NCI-H2196 (cell line): Measurements from ENCODE around the gene TMEM255B.
"Not testable (repeated sequence)": the region's sequence is repeated elsewhere in the genome, so short reads cannot be mapped to it uniquely, and the experiment has no call there.

Experiments used
- DNase-seq: peaks from one replicate; lab custom pipeline; 2025; ENCODE audit not compliant: unreplicated experiment; lab: John Stamatoyannopoulos, UW

The TMEM255B gene

DNA sequence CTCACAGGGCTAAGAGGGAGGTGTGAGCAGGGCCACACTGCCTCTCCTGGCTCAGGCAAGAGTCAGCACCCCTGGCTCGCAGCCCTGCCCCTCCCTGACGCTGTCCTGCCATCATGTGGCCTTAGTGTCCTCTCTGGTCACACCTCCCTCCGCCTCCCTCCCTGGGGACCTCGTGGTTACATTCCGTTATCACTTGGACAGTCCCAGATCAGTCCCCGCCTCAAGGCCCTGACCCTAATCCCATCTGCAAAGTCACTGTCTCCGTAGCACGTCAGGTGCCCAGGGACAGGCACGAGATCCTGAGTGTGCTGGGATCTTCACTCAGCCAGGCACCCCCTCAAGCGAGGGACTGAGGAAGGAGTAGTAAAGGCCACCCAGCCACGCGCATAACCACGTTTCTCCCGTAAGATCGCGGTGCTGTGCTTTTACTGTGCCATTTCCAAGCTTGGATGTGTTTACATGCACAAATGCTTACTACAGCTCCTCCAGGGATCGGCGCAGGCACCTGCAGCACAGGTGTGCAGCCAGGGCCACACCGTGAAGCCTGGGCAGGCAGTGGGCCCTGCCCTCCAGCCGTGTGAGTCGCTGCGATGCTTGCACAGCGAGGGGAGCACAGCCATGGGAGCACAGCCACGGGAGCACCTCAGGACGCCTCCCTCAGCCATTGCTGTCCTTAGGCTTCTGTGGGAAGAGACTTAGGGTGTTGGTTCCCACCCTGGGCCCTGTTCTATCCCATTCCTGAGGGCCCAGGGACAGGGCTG lies 10.7 kb upstream of the TMEM255B start:
- no peak for DNase-seq

DNA sequence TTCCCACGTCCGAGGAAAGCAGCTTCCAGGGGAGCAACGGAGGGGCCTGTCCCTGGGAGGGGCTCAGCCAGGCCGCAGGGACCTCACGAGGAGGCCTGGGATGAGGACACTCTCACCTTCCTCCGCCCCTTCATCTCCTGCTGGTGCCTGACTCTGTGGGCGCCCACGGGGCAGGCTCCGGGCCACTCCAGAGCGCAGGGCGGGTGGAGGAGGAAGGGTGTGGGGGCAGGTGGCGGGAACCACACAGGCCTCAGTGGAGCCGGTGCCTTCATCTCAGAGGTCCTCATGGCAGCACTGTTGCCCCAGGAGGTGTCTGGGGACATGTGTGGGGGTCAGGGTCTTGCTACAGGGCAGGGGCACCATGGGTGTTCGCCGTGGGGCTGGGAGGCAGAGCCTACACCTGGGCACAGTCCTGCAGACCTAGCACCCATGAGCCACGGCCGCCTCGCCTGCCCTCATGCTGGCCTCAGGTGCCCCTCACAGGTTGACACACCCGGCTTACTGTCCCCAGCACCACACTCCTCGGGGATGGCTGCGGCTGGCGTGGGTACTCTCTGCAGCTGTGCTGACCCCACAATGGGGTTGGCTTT lies 10.1 kb upstream of the TMEM255B start:
- DNase-seq = no peak

DNA sequence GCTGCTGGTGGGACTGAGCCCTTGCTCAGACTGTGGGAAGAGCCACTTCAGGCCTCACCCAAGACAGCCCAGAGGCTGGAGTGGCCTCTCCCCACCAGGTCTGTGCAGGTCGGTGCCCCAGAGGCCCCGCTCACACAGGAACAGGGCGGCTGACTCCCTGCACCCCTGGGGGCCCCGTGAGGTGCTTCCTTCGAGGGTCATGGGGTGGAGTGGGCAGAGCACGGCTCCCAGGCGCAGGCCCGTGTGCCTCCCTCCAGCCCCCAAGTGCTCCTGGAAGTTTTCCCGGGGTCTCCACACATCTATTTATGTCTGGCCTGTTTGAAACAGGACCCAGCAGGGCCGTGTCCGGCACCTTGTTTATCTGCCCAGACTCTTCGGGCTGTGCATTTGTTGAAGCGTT lies 9.5 kb upstream of the TMEM255B start:
- DNase-seq = no peak

DNA sequence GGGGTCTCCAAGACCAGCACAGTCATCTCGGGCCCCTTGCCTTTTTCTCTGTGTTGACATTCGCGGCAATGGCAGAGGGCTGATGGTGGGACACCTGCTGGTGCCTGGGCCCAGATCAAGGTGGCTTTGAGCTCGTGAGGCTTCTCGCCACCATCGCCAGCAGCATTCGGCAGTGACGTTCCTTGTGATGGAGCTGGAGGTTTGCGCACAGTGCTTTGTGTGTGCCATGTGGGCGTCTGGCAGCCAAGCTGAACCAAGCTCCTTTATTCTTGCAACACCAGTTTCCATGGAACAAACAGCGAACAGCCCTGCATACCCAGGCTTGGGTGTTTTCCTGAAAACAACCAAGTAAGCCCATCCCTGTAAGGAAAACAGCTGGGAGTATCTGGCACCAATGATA lies 9.1 kb upstream of the TMEM255B start:
- no peak for DNase-seq

DNA sequence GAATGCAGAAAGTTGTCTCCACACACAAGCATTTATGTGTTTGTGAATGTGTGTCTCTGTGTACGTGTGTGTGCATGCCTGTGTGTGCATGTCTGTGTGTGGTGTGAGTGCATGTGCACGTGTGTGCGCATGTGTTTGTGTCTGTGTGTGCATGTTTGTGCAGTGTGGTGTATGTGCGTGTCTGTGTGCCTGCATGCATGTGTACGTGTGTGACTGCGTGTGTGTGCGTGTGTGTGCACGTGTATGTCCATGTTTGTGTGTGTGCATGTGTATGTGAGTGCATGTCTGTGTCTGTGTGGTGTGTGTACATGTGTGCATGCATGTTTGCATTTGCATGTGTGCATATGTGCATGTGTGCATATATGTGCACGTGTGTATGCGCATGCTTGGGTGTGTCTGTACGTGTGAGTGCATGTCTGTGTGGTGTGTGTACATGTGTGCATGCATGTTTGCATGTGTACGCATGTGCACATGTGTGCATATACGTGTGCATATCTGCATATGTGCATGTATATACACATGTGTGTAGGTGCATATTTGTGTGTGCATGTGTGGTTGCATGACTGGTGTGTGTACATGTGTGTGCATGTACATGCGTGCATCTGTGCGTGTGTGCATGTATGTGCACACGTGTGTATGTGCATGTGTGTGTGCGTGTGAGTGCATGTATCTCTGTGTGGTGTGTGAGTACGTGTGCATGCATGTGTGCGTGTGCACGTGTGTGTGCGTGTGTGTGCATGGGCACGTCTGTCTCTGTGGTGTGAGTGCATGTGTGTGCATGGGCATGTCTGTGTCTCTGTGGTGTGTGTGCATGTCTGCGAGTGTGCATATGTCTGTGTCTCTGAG lies 8.2 kb upstream of the TMEM255B start:
- no peak for DNase-seq

DNA sequence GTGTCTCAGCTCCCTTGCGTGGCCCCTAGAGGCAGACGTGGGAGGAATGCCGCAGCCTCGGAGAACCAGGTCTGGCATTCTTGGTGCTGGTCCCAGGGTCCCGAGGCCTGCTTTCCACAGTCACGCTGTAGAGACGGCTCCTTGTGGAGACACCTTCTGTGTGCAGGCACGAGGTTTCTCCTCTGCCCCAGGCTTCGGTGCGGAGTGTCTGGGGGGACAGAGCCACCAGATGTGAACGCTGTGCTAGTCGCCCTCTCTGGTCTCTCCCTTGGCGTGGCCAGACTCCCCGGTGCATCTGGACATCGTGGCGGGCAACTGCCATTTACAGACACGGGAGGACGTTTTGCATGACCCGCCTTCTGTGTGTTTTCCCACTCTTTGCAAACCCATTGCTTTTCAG lies 7.5 kb upstream of the TMEM255B start:
- no peak for DNase-seq

DNA sequence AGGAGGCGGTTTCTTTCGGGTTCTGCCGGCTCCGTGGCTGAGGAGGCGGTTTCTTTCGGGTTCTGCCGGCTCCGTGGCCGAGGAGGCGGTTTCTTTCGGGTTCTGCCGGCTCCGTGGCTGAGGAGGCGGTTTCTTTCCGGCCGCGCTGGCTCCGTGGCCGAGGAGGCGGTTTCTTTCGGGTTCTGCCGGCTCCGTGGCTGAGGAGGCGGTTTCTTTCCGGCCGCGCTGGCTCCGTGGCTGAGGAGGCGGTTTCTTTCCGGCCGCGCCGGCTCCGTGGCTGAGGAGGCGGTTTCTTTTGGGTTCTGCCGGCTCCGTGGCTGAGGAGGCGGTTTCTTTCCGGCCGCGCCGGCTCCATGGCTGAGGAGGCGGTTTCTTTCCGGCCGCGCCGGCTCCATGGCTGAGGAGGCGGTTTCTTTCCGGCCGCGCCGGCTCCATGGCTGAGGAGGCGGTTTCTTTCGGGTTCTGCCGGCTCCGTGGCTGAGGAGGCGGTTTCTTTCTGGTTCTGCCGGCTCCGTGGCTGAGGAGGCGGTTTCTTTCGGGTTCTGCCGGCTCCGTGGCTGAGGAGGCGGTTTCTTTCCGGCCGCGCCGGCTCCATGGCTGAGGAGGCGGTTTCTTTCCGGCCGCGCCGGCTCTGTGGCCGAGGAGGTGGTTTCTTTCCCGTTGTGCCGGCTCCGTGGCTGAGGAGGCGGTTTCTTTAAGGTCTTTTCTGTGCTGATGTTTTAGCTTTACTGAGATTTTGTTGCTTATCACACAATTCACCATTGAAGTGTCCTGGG lies 6.6 kb upstream of the TMEM255B start:
- DNase-seq = not testable (repeated sequence)

DNA sequence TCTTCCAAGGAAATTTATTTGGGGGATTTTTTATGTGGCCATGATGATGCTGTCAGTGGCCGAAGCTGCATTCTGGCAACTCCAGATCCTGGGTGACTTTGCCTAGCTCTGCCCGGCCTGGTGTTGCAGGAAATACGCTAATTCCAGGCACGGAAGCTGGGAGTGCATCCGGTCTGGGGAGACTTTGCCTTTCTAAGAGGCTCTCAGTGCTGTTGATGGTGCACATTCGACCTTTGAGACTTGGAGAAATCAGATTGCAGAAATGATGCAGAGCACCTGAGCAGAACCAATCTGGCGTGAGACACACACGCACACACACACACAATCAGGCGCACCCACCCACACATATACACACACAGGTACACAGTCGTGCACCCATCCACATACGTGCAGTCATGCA lies 5.9 kb upstream of the TMEM255B start:
- no peak for DNase-seq

DNA sequence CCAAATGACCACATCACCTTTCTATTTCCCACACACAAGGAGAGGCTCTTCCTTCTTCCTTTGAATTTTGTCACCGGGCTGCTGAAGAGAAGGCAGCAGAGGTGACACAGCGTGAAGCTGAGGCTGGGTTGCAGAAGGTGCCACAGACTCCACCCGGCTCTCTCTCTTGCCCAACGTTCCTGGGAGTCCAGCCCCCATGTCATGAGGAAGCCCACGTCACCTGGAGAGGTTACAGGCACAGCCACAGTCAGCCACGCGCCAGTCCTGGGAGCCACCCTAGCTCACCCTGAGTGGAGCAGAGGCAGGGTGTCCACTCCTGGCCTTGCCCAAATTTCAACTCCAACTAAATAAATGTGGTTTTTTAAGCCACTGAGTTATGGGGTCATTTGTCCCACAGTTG lies 4.8 kb upstream of the TMEM255B start:
- DNase-seq = no peak

DNA sequence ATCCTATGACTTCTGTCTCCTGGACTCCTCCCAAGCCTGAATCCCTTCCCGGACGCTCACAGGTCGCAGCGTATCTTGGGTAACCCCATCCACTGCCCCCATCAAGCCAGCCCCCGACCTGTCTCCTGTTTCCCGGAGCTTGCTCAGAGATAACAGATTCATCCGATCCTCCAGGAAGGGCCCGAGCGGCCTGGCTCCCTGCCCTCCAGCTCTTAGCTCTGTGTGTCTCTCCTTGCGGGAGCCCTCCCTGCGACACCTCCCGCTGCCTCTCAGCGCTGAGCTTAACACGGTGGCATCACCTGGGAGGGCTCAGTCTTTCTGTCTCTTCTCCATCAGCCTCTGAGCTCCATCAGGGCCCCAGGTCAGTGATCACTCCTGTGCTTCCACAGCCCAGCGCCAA lies 4.3 kb upstream of the TMEM255B start:
- no peak for DNase-seq

DNA sequence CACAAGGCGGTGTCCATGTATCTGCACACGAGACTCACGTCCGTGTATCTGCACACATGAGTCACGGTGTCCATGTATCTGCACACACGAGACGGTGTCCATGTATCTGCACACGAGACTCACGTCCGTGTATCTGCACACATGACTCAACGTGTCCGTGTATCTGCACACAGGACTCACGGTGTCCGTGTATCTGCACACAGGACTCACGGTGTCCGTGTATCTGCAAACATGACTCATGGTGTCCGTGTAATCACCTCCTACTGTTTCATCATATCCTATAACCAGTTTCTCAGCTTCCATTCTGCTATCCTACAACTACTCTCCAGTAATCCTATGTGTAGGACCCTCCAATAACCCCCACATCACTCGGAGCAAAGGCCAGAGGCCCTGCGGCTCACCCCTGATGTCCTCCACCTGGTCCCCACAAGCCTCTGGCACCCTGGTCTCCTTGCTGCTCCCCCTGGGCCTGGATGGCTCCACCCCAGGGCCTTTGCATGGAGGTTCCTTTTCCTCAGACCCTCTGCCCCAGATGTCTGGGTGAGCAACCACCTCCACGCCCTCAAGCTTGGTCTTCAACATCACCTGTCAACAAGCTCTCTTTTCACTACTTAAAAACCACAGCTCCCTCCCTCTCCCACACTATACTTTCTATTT lies 2.5 kb upstream of the TMEM255B start:
- no peak for DNase-seq

DNA sequence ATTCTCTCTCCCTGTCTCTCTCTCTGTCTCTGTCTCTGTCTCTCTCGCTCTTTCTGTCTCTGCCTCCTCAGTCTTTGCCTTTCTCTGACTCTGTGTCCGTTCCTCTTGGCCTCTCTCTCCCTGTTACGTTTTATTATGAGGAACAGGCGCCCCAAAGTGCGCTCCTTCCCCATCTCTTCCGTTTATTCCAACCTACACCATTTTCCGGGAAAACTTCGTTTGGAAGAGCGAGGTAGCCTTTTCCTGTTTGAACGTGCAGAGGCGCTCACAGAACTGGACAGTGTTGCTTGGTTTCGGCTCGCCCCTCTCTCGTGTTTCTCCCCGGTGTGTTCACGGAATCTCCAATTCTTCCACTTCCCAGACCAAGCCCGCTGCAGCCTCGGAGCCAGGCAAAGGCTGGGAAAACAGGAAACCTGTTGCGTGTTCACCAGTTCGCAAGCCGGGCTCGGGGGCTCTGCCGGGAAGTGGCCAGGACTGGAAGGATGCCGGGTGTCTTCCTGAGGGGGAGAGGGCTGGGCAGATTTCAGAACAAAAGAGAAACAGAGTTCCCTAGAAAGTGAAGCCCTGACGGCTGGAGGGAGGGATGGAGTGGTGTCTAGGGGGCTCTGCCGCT lies 605 bp downstream of the TMEM255B start:
- no peak for DNase-seq

DNA sequence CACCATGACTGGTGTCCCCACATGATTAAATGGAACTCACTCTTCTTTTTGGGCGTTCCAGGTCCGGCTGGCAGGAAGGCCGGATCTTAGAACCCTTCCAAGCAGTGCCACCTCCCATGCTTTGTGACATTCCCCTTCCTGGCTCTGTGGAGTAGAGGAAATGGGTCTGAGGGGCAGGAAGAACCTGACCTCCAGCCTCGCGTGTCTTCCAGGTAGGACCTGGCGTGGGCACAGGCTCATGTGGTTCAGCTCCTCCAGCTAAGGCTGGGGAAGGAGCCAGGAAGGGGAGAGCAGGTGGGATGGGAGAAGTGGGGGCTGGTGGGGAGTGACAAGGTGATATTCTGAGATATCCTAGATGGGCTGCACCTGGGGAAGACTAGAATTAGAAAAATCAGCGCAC lies 2.1 kb downstream of the TMEM255B start:
- DNase-seq = no peak

DNA sequence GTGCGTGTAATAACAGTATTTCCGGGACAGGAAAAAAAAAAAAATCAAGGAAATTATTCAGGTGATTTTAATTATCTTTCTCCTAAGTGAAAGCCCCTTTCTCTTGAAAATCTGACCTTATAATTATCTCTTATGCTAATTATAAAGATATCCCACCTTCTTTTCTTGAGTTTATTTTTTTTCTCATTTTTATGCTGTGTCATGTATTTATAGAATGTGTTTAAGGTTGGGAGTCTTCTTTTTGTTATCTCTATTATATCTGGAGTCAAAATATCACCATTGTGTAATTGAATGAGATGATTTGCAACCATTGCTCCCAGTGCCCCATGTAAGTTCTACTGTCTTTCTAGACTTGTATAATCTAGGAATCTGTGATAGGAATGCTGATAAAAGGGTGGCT lies 3.0 kb downstream of the TMEM255B start:
- DNase-seq = no peak

DNA sequence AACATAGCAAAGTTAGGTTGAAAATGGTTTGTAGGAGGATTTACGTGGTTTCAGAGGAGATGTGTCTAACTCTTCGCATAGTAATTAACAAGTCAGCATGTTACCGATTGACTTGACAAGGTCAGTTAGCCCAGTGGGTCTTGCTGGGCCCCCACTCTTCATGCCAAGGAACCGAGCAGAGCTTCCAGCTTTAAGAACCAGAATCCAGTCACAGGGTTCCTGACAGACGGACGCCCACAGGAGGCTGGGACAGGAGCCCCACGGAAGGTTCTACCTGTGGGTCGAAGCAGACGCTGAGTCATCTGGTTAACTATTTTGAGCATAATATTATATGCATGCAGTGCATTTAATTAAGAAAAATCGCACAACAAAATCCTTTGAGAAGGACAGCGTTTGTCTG lies 3.5 kb downstream of the TMEM255B start:
- no peak for DNase-seq

DNA sequence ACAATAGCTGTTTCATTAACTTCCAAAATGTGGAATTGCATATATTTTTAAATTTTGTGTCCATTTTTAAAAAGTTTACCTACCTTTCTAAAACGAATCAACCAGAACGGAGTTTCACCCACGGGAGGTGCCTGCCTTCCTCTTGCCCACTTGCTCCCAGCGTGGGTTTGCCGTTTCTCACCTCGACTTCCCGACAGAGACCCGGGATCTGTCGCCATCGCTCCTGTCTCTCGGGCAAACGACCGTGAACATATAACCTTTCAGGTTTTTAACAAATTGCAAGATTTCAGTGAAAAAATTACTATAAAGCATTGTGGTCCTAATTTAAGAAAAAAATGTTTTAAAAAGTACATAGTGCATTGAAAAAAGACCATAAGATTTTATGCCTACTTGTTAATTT lies 4.2 kb downstream of the TMEM255B start:
- DNase-seq = no peak

DNA sequence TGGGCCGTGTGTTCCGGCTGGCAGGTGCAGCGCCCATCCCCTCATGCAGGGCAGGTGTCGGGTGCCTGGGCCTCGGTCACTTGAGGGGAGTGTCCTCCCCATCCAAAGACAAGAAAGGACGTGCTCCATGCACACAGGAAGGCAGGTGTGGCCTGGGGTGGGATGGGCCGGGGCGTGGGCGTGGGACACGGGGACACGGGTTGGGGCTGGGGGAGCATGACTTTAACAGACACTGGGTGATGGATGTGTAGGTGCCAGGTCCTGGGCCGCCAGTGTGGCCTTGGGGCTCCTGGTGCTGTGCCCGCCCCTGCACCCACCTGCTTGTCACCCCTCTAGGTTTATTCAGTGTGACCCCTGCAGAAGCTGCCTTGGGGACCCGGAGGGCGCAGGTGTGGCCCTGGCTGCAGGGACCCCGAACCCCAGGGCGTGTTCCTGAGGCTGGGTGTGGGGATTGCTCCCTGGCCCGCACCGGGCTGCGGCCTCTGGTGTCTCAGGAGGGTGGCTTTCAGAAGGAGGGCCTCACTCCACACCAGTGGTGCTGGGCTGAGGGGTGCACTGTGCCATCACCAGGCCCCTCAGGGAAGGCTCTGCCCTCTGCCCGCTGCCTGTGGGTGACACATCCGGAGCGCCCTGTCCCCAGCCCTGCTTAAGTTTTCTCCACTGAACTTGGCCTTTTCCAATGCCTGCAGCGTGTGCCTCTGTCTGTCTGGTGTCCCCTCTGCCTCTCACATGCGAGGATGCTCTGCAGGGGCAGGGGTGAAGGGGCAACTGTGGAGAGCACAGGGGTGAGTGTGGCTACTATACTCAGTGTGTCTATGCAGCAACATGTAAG lies 5.2 kb downstream of the TMEM255B start:
- peak; percentile 16 for DNase-seq

DNA sequence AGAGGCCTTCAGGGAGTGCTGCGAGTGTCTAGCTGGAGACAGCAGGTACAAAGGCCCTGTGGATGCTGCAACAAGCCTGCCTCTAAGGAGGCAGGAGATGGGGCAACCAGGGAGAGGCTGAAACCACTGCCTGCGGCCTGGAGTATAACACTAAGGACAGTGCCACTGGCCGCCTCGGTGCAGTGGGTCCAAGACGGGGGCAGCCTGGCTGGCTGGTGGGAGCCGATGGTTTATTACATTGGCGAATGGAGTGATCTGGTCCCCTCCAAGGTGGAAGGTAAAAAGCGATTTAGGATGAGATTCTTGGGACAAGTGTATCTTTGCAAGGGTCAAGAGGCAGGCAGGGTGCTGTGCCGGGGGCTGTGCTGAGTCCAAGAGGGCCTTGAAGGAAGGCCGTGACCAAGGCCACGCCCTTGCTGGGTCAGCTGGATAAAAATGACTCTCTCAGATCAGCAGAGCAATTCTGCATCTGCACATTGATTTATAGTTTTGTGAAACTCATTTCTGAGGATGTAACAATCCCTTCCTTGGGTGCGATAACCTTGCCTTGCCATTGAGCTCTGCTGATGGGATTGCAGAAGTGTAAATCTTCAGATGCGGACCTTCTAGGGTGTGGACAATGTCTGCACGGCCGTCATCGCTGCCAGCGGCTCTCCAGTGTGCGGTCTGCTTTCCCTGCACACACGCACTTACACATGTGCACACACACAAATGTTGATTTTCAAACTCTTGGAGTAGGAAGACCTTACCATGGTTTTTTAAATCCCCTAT lies 6.0 kb downstream of the TMEM255B start:
- DNase-seq = no peak

DNA sequence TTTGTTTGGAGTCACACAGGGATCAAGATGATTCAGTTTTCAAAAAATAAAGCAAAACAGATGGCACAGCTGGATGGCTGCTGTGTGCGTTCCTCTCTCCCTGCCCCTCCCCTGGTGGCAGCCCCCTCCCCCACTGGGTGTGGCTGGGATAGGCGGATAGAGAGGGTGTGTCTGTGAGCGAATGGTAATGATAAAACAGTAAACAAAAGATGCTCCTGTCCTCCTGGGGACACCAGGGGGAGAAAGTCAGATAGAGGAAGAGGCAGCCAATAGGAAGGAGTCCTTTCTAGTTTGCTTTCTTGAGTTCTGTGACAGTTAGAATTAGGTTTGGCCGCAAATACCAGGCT lies 6.5 kb downstream of the TMEM255B start:
- DNase-seq = no peak
